NCI-H2107 treated with DMSO at 0.1 percent for 48 hours (cell line): ENCODE data around the gene ABCA13.

Source experiments
- DNase-seq: peaks from one replicate; lab custom pipeline; 2025; ENCODE audit not compliant: unreplicated experiment; lab: John Stamatoyannopoulos, UW

ABCA13 gene

DNA sequence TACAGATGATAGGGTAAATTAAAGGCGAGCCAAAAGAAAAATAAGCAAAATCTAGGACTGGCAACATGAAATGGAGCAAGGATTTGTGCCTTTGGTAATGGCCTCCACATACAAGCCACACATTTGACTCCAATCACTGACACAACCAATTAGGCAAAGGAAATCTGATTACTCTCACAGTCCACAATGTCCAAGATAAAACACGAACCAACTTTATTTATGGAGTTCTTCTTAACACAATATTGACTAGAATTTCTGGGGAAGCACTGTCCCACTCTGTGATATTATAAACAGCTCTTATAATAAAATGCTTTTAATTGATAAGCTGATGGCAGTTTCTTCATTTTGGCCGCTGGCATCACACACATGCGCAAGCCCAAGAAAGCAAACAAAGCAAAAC lies 334.2 kb downstream of the ABCA13 start:
- DNase-seq, result no peak

DNA sequence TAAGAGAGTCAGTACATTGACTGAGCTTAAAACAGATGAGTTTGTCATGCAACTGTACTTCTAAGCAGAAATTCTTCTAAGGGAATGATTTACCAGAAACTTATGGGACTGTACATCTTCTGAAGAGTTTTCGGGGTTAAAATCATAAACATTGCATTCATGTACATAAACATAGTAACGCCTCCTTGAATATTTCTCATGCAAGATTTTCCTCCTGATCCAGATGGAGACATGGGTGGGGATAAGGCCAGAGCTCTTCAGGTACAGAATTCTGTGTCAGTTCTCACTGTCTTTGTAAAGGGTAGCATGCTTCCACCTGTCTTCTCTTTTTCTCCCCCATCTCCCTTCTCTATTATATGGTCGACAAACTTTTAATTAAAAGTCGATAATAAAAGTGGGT lies 335.3 kb downstream of the ABCA13 start:
- DNase-seq, result no peak

DNA sequence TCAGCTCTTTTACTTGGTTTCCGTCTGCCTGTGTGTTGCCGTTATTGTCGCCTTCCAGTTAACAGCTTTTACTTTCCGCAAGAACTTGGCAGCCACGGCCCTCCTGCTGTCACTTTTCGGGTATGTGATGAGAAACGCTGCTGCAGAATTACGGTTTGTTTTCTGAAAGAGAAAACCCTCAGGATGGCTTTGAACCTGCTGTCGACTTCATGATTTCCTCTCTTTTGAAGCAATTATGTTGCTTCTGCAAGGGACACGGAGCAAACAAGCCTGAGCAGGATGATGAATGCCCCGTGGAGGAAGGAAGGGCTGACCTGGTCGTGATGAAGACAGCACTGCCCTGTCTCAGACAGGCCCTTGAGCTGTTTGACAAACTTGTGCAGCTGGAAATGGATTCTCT lies 339.8 kb downstream of the ABCA13 start:
- no peak for DNase-seq

DNA sequence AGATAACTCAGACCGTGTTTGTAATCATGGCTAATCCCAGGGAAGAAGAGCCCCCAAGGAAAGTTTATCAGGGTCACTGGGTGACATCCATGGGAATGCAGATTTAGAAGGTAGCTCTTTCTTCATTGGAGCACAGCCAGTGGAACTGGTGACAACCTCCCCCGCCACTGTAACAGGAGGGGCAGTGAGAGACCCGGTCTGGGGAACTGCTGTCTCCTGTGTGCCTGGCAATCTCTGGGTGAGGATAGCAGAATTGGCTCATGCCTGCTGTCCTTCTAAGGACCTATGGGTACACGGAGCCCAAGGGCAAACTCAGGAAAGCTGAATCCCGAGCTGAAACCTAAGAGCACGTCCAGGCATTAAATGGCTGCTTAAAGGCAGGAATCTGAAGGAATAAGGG lies 341.6 kb downstream of the ABCA13 start:
- no peak for DNase-seq

DNA sequence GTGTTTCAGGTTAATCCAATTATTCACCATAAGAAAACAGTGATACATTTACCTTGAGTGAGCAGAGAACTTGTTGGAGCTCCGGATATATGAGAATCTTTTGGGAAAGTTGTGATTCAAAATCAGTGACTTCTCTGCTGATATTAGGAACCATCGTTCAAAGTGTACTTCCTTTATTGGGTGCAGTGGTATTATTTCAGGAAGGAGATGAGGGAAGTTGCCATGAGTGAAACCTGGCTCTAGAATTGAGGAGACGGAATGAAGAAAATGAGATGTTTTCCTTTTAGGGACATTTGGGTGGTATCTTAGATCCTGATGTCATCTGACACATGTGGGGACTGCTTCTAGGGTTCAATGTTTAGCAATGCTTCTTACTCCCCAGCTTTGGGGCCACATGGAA lies 343.9 kb downstream of the ABCA13 start:
- no peak for DNase-seq

DNA sequence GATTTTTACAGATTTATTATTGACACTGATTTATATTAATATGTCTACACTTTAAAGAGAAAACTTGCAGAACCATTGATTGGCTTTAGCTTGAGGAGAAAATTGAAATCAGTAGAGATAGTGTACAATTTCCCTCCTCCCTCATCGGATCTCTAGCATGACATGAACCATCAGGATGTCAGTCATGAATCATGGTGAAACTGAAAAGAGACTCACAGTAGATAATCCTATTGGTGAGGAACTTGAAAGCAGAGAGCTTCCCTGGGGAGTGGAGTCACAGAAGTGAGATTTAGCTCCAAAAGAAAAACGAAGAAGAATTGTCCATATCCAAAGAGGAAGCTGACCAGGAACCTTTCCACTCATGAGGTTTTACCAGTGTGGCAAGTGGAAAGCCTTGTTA lies 346.8 kb downstream of the ABCA13 start:
- DNase-seq, result no peak

DNA sequence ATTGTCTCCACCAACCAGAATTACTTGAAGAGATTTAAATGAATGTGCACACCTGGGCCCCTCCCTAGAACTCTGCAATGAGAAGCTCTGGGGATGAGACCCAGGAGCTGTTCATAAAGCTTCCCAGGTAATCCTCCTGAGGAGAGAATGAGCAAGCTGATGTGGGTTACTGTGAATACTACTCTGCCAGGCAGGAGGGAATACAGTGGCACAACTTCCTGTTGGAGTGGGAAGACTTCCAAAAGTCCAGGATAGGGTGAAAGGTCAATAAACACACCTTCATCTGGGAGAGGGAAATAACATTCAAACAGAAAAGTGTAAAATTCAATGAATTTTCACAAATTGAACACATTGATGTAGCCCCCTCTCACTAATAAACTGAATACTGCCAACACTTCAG lies 351.4 kb downstream of the ABCA13 start:
- no peak for DNase-seq

DNA sequence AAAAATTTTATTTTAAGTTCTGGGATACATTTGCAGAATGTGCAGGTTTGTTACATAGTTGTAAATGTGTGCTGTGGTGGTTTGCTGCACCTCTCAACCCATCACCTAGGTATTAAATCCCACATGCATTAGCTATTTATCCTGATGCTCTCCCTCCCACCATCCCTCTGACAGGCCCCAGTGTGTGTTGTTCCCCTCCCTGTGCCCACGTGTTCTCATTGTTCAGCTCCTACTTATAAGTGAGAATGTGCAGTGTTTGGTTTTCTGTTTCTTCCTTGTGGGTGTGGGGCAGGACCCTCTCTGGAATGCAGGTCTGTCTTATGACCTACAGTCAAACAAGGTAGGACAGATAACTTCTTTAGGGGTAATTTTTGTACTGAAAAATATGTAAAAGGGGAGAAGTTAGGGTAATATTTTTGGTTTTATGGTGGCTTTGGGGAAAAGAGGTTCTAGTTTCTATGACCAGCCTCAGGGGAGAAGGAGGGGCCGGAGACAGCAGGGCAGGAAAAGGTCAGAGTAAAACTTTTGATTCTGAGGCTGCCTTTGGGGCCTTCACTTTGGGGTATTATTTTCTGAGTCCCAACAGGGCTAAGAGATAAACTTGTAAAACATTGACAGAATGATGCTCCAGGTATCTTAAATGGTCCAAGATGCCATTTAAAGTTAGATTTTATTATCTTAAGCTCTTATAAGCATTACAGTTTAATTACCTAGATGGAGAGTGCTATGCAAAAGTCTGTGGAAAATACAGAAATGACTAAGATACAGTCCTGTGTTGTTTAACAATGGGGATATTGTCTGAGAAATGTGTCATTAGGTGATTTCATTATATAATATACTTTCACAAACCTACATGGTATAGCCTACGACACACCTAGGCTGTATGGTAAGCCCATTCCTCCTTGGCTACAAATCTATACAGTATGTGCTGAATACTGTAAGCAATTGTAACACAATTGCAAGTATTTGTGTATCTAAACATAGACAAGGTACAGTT lies 354.8 kb downstream of the ABCA13 start:
- no peak for DNase-seq

DNA sequence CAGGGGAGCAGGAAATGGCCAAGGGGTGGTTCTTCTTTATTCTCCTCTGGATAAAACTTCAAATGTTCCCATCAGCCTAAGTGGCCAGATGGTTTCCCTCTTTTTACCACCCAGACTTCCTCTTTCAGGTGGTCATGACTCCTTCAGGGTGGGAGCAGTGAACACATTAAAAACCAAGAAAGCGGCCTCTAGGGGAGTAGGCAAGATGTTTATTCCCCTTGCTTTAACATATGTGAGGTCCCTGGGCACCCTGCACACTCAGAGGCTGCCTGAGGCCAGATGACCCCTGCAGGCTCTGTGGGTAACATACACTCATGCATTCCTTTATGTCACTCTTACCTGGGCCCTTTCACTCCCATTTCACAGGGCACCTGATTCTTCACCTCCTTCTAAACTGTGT lies 357.4 kb downstream of the ABCA13 start:
- no peak for DNase-seq

DNA sequence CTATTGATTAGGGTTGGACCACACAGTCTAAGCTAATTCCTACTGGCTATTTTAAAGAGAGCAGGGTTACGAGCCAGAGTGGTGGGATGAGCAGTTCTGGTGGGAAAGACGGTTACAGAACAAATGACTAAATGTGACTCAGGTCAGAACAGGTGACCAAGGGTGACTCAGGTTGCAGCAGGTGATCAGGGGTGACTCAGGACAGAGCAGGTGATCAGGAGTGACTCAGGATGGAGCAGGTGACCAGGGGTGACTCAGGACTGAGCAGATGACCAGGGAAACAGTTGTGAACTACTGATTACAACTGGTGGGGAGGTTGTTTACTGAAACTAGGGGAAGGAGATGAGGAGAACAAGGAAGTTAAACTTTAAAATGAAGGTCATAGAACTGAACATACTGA lies 366.3 kb downstream of the ABCA13 start:
- no peak for DNase-seq

DNA sequence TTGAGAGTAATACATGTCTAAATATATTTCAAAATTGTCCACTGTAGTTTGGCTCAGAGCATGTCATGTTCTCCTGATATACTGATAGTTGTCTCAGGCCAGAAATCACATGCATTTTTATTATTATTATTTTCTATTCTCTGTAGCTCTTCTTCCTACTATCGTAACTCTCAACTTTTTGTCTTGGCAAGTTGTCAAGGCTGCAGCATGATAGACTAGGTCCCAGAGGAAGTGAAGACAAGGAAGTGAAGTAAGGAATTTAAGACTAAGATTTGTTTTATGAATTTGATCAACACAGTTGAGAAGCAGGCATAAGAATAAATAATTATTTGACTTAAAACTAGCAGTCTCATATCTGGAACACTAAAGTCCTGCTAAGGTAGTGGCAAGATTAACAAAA lies 369.5 kb downstream of the ABCA13 start:
- DNase-seq, result no peak

DNA sequence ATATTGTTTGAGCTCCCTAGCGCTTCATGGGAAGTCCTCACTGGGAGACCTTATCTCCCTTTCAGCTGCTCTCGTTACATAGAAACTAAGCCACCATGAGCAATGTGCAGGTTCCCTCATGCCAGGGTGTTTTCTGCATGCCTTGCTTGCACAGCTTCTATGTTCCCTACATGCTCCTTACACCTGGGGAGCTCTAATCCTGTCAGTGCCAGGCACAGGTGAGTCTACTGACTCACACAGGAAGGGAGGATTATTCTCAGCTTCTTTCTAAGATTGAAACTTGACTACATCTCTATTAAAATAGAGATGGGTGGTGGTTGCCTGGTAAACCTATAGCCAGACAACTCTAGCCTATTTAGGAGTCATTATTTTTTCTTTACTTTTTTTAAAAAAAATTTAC lies 377.4 kb downstream of the ABCA13 start:
- no peak for DNase-seq

DNA sequence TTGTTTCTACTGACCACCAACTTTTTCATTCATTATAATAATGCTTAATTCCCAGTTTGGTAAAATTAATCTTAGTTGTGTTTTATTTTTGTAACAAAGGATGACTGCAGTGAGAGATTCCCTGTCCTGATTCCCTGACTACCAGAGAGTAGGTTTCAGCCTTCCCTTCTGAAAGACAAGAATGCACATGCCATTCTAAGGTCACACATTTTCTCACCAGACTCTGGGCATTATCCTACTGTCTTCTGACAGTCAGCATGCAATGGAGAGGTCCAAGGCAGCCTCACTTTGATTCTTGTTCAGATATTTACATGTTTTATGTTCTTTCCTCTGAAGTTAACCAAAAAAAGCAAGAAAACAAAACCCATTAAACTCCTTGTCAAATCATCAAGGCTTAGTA lies 380.4 kb downstream of the ABCA13 start:
- DNase-seq, result no peak

DNA sequence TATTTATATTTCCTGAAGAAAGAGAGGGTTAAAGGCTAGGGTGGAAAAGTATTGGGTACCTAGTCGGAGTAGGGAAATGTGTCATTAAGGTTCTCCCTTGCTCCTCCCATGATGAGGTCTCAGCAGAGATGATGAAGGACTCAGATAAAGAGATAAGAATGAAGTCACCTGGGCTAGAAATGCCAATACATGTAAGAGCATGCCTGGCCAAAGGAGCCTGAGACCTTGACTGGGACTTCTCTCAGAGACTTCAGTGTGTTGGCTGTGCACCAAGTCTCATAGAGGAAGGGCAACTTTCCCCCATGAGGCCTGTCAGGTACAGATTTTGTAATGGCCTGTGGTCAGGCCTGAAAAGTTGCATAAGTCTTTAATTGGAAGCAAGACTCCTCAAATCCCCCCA lies 392.1 kb downstream of the ABCA13 start:
- DNase-seq, result no peak

DNA sequence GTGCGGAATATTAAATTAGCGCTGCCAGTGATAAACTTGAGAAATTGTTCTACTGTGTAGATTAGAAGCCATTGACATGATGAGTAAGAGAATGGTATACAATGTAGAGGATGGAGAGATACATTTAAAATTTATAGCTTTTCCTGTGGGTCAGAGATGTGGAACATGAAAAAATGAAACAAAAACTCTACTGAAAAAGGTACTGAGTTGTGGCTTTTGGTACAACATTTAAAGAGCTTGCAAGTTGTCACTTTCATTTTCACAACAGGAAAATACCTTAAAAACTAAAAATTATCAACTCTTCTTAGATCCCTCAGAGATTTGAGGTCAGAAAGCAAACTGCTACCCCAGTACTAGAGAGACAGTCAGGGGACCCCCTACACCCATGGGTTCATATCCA lies 404.3 kb downstream of the ABCA13 start:
- no peak for DNase-seq

DNA sequence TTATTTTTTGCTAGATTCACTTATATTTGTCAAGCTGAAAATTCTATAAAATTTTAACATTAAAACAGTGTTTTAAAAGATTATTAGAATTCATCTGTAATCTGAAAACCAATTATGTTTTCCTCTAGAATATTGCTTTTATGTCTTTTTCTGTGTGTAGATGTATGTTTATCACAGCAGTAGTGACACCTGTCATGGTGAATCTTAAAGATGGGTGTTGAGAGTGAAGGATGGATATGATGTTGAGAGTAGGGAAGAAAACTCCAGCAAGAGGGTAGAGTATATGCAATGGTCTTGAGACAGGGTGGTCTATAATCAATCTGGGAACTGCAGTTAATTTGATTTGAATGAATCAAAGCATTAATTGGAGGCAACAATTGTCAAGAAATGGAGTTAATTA lies 416.2 kb downstream of the ABCA13 start:
- DNase-seq, result no peak

DNA sequence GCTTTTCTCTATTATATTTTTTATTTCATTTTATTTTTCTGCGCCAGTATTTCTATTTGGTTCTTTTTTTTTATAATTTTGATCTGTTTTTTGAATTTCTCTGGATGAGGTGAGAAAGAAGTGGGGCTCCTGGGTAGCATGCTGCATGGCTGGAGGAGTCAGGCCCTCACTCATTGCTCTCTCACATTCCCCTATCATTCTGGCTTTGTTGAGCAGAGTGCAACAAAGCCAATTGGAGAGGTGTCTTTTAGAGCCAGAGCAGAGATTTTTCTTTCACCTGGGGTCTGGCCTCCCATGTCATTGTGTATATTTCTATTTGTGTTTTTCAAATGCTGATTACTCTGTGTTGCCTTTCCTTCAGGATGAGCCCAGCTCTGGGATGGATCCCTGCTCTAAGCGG lies 423.1 kb downstream of the ABCA13 start:
- no peak for DNase-seq

DNA sequence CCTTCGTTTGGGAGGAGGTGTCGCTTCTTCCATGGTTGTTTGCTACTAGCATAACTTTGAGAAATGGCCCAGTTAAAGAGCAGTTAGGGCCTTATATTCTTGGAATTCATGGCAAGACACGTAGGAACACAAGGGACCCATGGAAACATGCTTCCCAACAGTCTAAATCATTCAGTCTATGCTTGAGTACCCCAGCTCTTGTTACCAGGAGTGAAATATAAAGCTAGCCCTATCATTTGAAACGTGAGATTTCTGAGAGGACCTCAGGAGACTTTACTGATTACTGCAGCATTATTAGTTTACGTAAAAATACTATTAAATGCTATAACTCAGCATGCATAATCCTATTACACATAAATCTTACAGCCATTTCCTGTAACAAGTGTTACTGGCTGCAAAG lies 424.5 kb downstream of the ABCA13 start:
- DNase-seq, result no peak

DNA sequence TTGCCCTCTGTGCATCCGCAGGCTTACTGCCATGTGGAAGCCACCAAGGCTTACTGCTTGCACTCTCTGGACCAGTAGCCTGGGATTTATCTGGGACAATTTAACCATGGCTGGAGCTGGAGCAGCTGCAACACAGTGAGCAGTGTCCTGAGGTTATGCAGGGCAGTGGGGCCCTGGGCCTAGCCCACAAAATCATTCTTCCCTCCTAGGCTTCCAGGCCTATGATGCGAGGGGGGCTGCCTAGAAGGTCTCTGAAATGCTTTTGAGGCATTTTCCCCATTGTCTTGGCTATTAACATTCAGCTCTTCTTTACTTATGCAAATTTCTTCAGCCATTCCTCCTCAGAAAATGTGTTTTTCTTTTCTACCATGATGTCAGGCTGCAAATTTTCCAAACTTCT lies 439.4 kb downstream of the ABCA13 start:
- no peak for DNase-seq

DNA sequence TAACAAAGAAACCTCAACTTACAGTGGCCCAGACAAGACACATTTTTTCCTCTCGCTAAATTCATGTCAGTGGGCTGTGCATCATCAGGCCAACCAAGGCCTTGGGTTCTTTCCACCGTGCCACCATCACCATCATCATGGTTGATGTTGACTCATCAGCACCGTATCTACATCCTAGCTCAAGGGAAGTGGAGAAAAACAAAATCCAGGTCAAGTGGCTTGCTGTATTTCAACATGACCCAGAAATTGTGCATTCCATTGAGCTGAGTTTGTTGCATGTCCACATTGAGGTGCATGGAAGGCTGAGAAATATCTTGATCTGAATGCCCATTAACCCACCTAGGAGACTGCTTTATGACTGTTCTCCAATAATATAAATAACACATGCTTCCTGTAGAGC lies 440.7 kb downstream of the ABCA13 start:
- no peak for DNase-seq

DNA sequence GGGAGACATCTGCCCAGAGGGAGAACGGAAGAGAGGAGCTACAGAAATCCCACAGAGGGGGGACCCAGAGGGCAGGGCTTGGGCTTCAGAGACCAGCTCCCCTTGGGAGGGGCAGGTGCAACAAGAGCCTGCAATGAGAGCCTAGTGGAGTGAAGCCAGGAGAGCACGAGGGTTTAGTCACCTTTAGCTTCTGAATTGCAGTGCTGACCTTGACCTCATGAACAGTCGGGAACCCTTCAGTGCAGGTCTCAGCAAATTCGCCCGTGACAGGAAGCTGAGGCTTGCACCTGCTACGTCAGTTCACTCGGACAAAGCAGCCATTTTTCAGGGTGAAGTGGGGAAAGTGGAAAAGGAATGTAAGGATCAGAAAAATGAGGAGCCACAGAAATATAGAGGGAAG lies 446.2 kb downstream of the ABCA13 start:
- no peak for DNase-seq

DNA sequence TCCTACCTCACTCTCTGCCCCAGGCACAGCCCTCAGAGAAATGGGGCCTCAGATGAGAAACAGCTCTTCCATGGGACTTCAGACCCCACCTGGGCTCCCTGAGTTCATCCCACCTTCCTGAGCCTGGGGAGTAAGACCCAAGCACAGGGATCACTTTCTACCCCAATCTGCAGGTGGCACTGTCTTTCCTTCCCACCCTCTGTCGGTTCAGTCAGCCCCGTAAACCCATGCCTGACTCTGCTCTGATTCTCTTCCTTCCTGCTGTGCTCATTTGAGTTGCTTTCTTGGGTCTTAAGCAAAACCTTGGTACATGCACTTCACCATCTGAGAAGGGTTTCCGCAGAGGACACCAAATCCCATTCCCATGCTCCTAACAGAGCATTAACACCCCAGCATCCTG lies 446.7 kb downstream of the ABCA13 start:
- DNase-seq, result no peak

DNA sequence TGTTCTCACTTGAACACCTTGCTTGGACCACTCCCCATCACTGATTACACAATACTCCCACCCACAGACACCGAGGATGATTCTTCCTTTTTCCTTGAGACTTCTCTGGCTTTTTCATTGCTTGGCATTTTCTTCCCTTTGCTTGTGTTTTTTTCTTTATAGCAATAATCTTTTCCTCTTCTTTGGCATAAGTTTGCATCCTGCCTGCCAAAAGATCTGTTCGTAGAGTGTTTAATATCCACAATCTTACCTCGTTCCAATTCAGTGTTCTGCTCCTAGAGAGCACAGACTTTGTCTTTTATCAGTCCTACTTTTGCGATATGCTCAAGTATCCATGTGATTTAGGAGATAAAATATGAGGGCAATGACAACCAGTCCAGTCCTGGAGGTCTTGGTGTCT lies 449.8 kb downstream of the ABCA13 start:
- no peak for DNase-seq
